22Rv1 (cell line): ENCODE data around the gene GCAT.

Source experiments
- ZFX ChIP-seq: fragments of 450-650 bp; IDR thresholded peaks from 2 replicates; pipeline ENCODE4 v1.6.1; 2017; ENCODE audit warnings: antibody characterized with exemption, borderline replicate concordance
- TF ChIP-seq, protein P1 (sequence below): fragments of 450-650 bp; IDR thresholded peaks from 2 replicates; pipeline ENCODE4 v1.5.1; 2017; ENCODE audit warnings: mild to moderate bottlenecking

DNA sequence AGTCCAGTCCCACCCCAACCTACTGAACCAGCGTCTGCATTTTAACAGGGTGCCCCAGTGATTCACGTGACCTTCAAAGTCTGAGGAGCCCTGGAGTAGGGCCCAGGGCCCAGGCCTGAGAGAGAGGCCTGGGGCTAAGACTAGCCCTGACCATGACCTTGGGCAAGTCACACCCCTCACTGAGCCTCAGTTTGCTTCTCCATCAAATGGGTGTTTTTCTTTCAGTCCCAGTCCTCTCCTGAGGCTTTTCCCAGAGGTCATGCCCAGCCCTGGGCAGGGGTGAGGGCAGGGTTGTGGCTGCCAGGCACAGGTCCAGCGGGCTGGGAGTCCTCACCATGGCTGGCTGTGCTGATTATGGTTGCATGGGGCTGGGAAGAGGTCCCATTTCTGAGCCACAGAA is 33.0 kb upstream of the GCAT start:
- TF ChIP-seq, protein P1, sequence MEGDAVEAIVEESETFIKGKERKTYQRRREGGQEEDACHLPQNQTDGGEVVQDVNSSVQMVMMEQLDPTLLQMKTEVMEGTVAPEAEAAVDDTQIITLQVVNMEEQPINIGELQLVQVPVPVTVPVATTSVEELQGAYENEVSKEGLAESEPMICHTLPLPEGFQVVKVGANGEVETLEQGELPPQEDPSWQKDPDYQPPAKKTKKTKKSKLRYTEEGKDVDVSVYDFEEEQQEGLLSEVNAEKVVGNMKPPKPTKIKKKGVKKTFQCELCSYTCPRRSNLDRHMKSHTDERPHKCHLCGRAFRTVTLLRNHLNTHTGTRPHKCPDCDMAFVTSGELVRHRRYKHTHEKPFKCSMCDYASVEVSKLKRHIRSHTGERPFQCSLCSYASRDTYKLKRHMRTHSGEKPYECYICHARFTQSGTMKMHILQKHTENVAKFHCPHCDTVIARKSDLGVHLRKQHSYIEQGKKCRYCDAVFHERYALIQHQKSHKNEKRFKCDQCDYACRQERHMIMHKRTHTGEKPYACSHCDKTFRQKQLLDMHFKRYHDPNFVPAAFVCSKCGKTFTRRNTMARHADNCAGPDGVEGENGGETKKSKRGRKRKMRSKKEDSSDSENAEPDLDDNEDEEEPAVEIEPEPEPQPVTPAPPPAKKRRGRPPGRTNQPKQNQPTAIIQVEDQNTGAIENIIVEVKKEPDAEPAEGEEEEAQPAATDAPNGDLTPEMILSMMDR = no peak
- no peak for TF ChIP-seq ZFX
